OCI-LY1 (cell line): ENCODE data around the gene VIPR2.

Experiments used
- EZH2 ChIP-seq: fragments of 200-600 bp; sonication (generic), shearing (Covaris generic); IDR thresholded peaks from 2 replicates; pipeline ENCODE4 v1.8.0; 2017; ENCODE audit warnings: borderline replicate concordance, mixed run types, mild to moderate bottlenecking, antibody characterized with exemption, low read length, moderate library complexity, mixed read lengths
- TF ChIP-seq, protein P1 (sequence below): fragments of 200-600 bp; sonication (generic), shearing (Covaris generic); IDR thresholded peaks from 2 replicates; pipeline ENCODE4 v1.5.1; 2017; ENCODE audit warnings: mild to moderate bottlenecking, antibody characterized with exemption, low read length, moderate library complexity, mixed read lengths

DNA sequence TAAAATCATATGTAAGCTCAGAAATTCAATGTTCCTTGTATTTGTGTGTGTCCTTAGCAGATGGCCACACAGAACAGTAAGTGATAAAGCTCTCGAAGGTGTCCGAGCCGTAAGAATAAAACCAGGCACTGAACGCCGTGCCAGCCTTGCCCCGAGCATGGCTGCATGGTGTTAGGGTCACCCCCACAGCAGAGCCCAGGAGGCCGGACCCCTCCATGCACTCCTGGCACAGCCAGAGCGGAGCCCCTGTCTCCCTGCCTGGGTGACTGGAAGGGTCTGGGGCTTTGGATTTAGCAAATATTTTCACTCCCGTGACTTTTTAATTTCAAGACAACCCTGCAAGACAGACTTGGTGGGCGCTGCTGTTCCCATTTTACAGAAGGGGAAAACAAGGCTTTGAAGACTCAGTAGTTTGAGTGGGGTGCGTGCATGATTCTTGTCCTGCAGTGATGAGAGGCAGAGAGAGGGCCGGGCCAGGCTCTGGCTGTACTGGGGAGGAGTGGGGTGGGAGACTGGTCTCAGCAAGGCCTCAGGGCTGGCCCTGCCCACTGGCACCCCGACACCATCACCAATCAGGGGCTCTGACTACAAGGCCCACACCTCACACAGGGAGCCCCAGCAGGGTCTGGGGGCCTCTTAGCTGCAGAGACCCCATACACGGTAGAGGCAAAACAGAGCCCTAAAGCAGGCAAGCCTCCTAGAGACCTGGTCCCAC, 39.4 kb downstream of the VIPR2 start:
- TF ChIP-seq, protein P1, sequence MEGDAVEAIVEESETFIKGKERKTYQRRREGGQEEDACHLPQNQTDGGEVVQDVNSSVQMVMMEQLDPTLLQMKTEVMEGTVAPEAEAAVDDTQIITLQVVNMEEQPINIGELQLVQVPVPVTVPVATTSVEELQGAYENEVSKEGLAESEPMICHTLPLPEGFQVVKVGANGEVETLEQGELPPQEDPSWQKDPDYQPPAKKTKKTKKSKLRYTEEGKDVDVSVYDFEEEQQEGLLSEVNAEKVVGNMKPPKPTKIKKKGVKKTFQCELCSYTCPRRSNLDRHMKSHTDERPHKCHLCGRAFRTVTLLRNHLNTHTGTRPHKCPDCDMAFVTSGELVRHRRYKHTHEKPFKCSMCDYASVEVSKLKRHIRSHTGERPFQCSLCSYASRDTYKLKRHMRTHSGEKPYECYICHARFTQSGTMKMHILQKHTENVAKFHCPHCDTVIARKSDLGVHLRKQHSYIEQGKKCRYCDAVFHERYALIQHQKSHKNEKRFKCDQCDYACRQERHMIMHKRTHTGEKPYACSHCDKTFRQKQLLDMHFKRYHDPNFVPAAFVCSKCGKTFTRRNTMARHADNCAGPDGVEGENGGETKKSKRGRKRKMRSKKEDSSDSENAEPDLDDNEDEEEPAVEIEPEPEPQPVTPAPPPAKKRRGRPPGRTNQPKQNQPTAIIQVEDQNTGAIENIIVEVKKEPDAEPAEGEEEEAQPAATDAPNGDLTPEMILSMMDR = no peak
- no peak for TF ChIP-seq EZH2
